IPS-18c (cell line): ENCODE measurements around the gene BBLN.
A peak's percentile ranks its signal among the peaks of the same experiment; 100 is the strongest.
"Not testable (repeated sequence)": the region's sequence is repeated elsewhere in the genome, so short reads cannot be mapped to it uniquely, and the experiment has no call there.

Source experiments
- H3K4me3 ChIP-seq: 2 replicates; pipeline ENCODE4 v1.7.0; 2013; ENCODE audit warnings: low read depth, mild to moderate bottlenecking, low read length, moderate library complexity; ENCODE audit not compliant: insufficient read depth
- H3K9me3 ChIP-seq: one replicate; pipeline ENCODE4 v1.6.1; 2013; ENCODE audit warnings: mild to moderate bottlenecking, low read length, moderate library complexity; ENCODE audit not compliant: control insufficient read depth, insufficient read depth

The BBLN gene

DNA sequence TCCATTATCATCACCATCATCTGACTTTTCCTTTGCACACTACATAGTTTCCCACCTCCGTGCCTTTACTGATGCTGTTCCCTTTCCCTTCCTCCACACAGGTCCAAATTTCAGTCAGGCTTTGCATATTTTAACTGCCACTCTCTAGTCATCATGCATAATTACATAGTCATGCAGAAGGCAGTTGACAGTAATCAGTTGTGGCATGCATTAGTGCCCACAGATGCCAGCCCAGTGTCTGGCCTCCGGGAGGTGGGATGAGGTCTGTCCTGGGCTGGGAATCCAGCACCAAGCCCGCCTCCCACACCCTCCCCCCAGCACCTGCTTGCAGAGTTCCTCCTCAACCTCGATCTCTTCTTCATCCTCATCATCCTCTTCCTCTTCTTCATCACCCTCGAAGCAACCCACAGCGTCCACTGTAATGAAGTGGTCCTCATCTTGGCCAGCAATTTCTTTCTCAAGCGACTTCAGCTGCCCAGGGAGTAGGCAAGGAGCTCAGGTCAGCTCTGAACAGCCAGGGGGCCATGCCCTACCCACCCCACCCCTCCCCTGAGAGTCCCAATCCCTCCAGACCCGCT is 8.8 kb downstream of the BBLN start:
- Histone ChIP-seq H3K4me3 (no peak overlapping the region), H3K9me3 (no peaks in the 10 kb centered on the region)

GRCh38 chr9:128169492-128169891 is 9.4 kb downstream of the BBLN start:
- no peak overlapping the region for H3K4me3 ChIP-seq
- no peaks in the 10 kb centered on the region for H3K9me3 ChIP-seq

DNA sequence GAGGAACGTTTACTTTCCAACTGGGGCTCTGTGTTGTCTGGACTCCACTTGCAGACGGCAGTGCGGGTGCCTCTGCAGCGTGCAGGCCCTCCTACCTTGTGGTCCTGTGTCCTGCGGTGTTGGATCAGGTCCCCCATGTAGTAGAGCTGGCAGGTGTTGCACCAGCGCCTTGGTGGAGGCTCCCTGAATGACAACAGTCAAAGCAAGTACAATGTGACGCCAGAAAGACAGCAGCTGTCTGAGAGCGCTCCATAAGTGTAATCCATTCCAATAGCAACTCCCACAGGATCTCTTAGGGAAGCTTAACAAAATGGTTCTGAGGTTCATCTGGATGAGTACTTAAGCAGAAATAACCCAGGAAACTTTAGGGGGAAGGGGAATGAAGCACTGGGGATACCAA is 9.9 kb downstream of the BBLN start:
- Histone ChIP-seq H3K4me3 (no peak overlapping the region), H3K9me3 (no peaks in the 10 kb centered on the region)

- Histone ChIP-seq H3K4me3 (no peak overlapping the region), H3K9me3 (peaks cover 4% of the 10 kb centered on the region)
Measured at GRCh38 chr9:128174062-128174461, 14.0 kb downstream of the BBLN start.

DNA sequence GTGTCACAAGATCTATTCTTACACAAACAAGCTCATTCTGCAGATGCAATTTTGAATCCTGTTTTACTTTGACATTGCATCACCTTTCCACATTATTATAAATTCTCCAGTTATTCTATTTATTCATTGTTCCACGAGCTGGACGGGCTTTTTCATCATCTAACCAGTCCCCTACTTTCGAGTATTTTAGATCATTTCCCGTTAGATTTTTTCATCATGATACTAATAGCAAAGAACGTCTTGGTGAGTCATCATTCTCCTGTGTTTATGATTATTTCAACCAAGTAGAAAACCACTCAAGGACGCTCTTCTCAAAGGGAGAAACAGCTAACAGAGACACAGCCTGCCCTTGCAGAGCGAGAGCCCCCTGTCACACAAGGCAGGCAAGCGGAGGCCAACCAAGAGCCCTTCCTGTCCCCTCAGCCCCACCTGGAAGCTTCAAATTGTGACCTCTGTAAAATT is 15.1 kb downstream of the BBLN start:
- Histone ChIP-seq H3K9me3 (peaks cover 5% of the 10 kb centered on the region), H3K4me3 (no peak overlapping the region)

DNA sequence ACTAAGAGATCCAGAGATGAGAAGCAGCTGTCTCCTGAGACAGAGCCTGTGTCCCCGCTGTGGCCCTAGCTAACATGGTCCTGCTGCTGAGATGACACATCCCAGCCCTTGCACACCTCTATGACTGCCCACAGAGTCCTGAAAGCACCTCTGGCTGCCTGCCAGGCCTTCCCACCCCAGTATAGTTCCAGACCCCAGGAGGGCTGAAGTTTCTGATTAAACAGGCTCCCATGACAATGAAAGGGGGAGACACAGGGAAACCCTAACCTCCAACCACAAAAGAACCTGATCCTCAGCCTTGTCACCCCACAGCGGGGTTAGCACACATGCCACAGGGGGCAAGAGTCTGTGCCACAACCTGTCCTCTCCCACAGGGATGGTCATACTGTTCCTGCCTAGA is 15.7 kb downstream of the BBLN start:
- H3K4me3 ChIP-seq = no peak overlapping the region
- peaks cover 5% of the 10 kb centered on the region for H3K9me3 ChIP-seq

DNA sequence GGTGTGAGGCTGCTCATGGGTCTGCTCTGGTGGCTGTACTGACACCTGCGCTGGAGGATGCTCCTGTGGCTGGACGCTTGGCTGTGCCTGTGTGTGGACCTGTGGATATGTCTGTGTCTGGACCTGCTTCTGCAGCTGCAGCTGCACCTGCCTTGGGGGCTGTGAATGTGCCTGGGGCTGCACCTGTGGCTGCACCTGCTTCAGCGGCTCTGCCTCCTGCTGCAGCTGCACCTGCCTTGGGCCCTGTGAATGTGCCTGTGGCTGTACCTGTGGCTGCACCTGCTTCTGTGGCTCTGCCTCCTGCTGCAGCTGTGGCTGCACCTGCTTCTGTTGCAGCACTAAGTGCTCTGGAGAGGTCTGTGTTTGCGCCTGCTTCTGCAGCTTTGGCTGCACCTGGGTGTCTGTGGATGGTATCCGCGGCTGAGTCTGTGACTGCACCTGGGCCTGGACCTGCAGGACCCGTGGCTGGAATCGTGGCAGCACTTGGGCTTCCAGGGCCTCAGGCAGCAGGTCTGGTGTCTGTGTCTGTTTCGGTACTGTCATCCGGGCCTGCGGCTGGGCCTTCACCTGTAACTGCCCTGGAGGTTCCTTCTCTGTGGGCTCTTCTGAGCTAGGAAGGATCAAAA is 18.9 kb downstream of the BBLN start:
- no peak overlapping the region for H3K4me3 ChIP-seq
- H3K9me3 ChIP-seq = peaks cover 5% of the 10 kb centered on the region

DNA sequence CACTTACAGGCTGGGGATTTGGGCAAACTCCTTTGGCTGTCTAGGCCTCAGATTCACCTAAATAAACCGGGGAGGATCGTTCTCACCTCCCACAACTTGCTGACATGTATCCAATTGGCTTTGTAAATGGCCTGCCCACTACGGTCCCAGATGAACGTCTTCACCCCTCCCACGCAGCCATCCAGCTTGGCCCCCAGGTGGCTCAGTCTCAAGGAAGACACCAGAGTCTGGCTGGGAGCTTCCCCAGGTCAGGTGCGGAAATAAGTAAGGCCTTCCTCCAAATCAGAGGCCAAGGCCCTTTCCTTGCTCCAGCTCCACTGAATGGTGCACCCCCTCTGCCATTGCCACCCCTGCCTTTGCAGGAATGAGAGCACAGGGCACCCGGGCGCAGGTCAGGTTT is 19.9 kb downstream of the BBLN start:
- Histone ChIP-seq H3K4me3 (no peak overlapping the region), H3K9me3 (peaks cover 5% of the 10 kb centered on the region)

DNA sequence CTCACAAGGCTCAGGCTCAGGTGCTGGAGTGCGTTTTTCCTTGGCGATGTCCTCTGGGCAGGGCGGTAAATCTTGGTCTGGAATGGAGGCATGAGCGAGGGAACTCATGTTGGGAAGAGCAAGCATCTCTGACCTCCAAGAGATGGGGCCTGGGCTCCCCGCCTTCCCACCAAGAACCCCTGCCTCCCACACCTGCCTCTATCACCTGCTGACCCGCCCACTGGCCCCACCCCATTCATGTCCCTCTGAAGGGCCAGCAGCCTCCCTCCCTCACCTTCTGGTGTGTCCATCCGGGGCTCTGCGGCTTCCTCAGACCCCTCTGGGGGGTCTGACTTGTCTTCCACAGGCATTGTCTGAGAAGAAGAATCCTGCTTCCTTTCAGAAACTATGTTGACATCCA is 20.4 kb downstream of the BBLN start:
- no peak overlapping the region for H3K4me3 ChIP-seq
- H3K9me3 ChIP-seq = peaks cover 5% of the 10 kb centered on the region

DNA sequence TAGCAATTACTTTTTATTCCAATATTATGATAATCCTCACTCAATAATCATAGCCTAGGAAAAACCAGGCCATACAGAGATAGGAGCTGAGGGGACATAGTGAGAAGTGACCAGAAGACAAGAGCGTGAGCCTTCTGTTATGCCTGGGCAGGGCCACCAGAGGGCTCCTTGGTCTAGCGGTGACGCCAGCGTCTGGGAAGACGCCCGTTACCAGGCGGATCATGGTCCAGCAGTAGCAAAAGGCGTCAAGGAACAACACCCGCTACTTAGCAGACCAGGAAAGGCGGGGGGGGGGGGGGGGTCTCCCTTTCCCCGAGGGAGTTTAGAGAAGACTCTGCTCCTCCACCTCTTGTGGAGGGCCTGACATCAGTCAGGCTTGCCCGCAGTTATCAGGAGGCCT is 21.4 kb downstream of the BBLN start:
- not testable (repeated sequence) for H3K4me3 ChIP-seq, H3K9me3 ChIP-seq

- H3K9me3 ChIP-seq = peaks cover 5% of the 10 kb centered on the region
- no peak overlapping the region for H3K4me3 ChIP-seq
Measured at GRCh38 chr9:128182893-128183588, 23.0 kb downstream of the BBLN start.

- no peaks in the 10 kb centered on the region for H3K9me3 ChIP-seq
- H3K4me3 ChIP-seq = no peak overlapping the region
Measured at GRCh38 chr9:128185979-128186965, 26.2 kb downstream of the BBLN start.

DNA sequence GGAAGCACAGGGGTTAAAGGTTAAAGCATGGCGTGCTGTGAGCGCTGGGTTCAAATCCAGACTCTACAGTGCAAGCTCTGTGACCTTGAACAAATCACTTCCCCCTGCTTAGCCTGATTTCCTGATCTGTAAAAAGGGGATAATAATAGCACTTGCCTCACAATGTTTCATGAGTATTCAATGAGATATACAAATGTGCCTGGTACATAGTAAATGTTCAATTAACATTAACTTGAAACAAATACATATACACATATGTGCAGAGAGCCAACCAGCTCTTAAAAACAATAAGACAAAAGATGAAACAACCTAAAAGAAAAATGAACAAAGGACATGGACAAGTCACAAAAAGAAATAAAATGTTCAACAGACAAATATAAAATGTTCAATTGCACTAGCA is 27.3 kb downstream of the BBLN start:
- H3K4me3 ChIP-seq = no peak overlapping the region
- no peaks in the 10 kb centered on the region for H3K9me3 ChIP-seq

- no peaks in the 10 kb centered on the region for H3K9me3 ChIP-seq
- H3K4me3 ChIP-seq = no peak overlapping the region
Measured at GRCh38 chr9:128188209-128188608, 28.1 kb downstream of the BBLN start.

DNA sequence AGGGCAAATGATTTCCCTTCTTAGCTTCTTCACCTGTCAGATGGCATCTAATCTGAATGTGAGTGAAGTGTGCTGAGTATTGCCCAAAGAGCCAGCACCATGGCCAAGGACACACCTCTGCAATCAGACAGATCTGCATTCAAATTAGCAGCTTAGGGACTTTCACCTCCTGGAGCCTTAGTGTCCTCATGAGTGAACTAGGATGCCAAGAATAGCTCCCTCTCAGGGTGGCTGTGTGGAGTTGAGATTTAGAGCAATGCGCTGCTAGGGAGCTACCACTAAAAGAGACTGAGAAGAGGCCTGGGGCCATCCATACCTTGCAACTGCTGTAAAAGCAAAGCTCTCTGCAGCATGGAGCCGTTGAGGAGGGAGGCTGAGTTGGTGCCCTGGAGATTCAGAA is 29.9 kb downstream of the BBLN start:
- Histone ChIP-seq H3K9me3 (no peaks in the 10 kb centered on the region), H3K4me3 (no peak overlapping the region)

DNA sequence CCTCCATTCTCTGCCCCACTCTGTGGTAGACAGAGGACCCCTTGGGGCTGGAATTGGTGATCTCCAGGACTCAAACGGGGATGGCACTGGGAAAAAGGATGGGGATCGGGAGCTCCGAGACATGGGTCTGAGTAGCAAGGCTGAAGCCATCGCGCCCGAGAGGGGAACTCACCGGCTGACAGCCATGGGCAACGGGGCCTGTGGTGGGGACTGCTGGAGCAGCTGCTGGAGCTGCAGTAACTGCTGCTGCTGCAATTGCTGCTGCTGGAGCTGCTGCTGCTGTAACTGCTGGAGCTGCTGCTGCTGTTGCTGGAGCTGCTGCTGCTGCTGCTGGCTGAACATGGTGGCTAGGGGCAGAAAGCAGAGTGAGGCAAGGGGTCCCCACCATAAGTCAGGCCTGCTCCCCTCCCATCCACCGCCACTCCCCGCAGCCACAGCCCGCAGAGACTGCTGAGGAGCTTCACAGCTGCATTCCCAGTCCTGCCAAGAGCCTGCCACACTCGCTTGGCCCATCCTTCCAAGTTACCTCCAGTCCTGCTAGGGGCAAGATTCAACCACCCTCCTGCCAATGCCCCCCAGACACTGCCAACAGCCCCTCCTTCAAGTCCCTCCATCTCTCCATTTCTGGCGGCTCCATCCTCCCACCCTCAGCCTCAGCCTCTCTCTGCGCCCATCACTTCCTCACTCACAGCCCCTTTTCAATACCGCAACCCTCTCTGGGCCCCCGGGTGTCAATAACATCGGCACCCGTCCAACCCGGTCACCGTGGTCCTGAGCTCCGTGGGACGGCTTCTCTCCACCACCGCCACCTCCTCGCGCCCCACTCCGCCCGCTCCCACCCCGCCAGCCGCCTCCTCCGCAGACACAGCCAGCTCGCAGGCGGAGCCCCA is 30.7 kb downstream of the BBLN start:
- H3K4me3 ChIP-seq = peak overlapping the region; percentile 89
- H3K9me3 ChIP-seq = no peaks in the 10 kb centered on the region
